GM12878 (cell line): ENCODE results near the gene HOPX. TPM values are rescaled to one million over a fixed set of nuclear protein-coding genes. Genes with fewer than 3 reads are reported as not detected.

Experiments
- ATAC-seq: fragments of 200-7000 bp; cut with Tn5 transposase; 3 replicates; pipeline ENCODE4 v1.9.1; 2020; ENCODE audit warnings: mild to moderate bottlenecking, moderate library complexity
- BruUV-seq: library from RNA; stranded (reverse); fragments of 400-500 nt; replicated peaks from 2 replicates; lab custom pipeline; 2021; lab: Mats Ljungman, UMichigan
- CTCF ChIA-PET: fragments of 300-600 bp; sonication (Branson Sonifier 250); formaldehyde crosslinking; extraction: SDS; loops from one replicate; lab custom pipeline; 2021; ENCODE audit warnings: inconsistent platforms; lab: Yijun Ruan, JAX
- POLR2A ChIA-PET: fragments of 350-600 bp; formaldehyde crosslinking; extraction: SDS; loops from one replicate; lab custom pipeline; 2021; ENCODE audit warnings: inconsistent platforms; lab: Charles Lee
- RAD21 ChIA-PET: fragments of 300-600 bp; sonication (Branson Sonifier 250); formaldehyde crosslinking; loops from one replicate; lab custom pipeline; 2023; ENCODE audit warnings: antibody characterized with exemption; ENCODE audit not compliant: unreplicated experiment; lab: Charles Lee
- SMC1A ChIA-PET: fragments of 300-600 bp; sonication (Branson Sonifier 250); formaldehyde crosslinking; loops from one replicate; lab custom pipeline; 2023; ENCODE audit not compliant: unreplicated experiment, uncharacterized antibody; lab: Charles Lee
- DNase-seq: peaks from one replicate; pipeline ENCODE4 v3.0.0-alpha.2; 2011; ENCODE audit warnings: low read depth, low spot score
- FAIRE-seq: peaks from 3 replicates; lab custom pipeline; 2011; peaks lifted over from hg19 to GRCh38; lab: Jason Lieb, UNC
- H2AFZ ChIP-seq: 2 replicates; pipeline ENCODE4 v1.6.0; 2011; ENCODE audit warnings: low read depth, low read length, control low read depth; ENCODE audit not compliant: control insufficient read depth
- H3K27ac ChIP-seq: 2 replicates; pipeline ENCODE4 v1.5.1; 2011; ENCODE audit warnings: control low read depth; ENCODE audit not compliant: control insufficient read depth, insufficient read depth
- H3K27me3 ChIP-seq, 2 experiments: replicated peaks in 1 of 2; 2 replicates each; pipeline versions ENCODE4 v1.6.0 to v1.6.1; 2011; ENCODE audit warnings: low read length in 1 of 2; ENCODE audit not compliant: control insufficient read depth in 2 of 2, insufficient read depth in 2 of 2
- H3K36me3 ChIP-seq, 2 experiments: 2 replicates each; pipeline ENCODE4 v1.5.1; 2011; ENCODE audit warnings: low read length in 1 of 2; ENCODE audit not compliant: control insufficient read depth in 2 of 2, insufficient read depth in 2 of 2
- H3K4me1 ChIP-seq: 2 replicates; pipeline ENCODE4 v1.6.1; 2011; ENCODE audit warnings: mild to moderate bottlenecking, low read length, moderate library complexity, mixed read lengths; ENCODE audit not compliant: control insufficient read depth, insufficient read depth
- H3K4me2 ChIP-seq: 2 replicates; pipeline ENCODE4 v1.6.0; 2011; ENCODE audit warnings: control low read depth; ENCODE audit not compliant: control insufficient read depth, insufficient read depth
- H3K4me3 ChIP-seq: fragments of 200-600 bp; sonication (generic); 2 replicates; pipeline ENCODE4 v1.5.1; 2016
- H3K79me2 ChIP-seq: 2 replicates; pipeline ENCODE4 v1.6.0; 2011; ENCODE audit warnings: low read length; ENCODE audit not compliant: control insufficient read depth, insufficient read depth
- H3K9ac ChIP-seq: 2 replicates; pipeline ENCODE4 v1.8.0; 2011; ENCODE audit warnings: low read length, control low read depth, mixed read lengths; ENCODE audit not compliant: control insufficient read depth, insufficient read depth
- H3K9me3 ChIP-seq: replicated peaks from 3 replicates; pipeline ENCODE4 v1.5.1; 2011; ENCODE audit warnings: mild to moderate bottlenecking, low read length; ENCODE audit not compliant: control insufficient read depth, insufficient read depth
- H4K20me1 ChIP-seq: 2 replicates; pipeline ENCODE4 v1.6.0; 2011; ENCODE audit not compliant: control insufficient read depth, insufficient read depth
- CHD4 ChIP-seq: fragments of 200-600 bp; sonication (generic); IDR thresholded peaks from 2 replicates; pipeline ENCODE4 v1.6.1; 2016; ENCODE audit warnings: mild to moderate bottlenecking
- DPF2 ChIP-seq: fragments of 450-650 bp; IDR thresholded peaks from 2 replicates; pipeline ENCODE4 v1.6.1; 2017; ENCODE audit warnings: mild to moderate bottlenecking
- ELK1 ChIP-seq: IDR thresholded peaks from 2 replicates; pipeline ENCODE4 v1.6.1; 2012; ENCODE audit warnings: low read depth, low read length, improper control_type of control experiment
- MYC ChIP-seq: IDR thresholded peaks from 2 replicates; pipeline ENCODE4 v1.6.1; 2011; ENCODE audit warnings: mild to moderate bottlenecking, low read length, moderate library complexity, inconsistent platforms; ENCODE audit not compliant: insufficient read depth, insufficient replicate concordance, insufficient read length, severe bottlenecking
- NR2F1 ChIP-seq: fragments of 450-650 bp; conservative IDR thresholded peaks from 2 replicates; pipeline ENCODE4 v1.6.1; 2017; ENCODE audit warnings: mild to moderate bottlenecking
- RAD51 ChIP-seq: fragments of 450-650 bp; IDR thresholded peaks from 2 replicates; pipeline ENCODE4 v1.6.1; 2016; ENCODE audit warnings: moderate library complexity, mild to moderate bottlenecking, inconsistent platforms
- SMAD5 ChIP-seq: IDR thresholded peaks from 2 replicates; pipeline ENCODE4 v1.6.1; 2016; ENCODE audit warnings: antibody characterized with exemption, low read depth
- SP1 ChIP-seq: IDR thresholded peaks from one replicate; pipeline ENCODE4 v1.6.1; 2011; ENCODE audit warnings: low read depth, low read length
- TARDBP ChIP-seq: IDR thresholded peaks from 2 replicates; pipeline ENCODE4 v1.6.1; 2016; ENCODE audit warnings: borderline replicate concordance
- TBL1XR1 ChIP-seq: IDR thresholded peaks from 2 replicates; pipeline ENCODE4 v1.6.1; 2012; ENCODE audit warnings: low read depth, low read length, improper control_type of control experiment
- ZBTB40 ChIP-seq: fragments of 450-650 bp; IDR thresholded peaks from 2 replicates; pipeline ENCODE4 v1.6.1; 2016; ENCODE audit warnings: mild to moderate bottlenecking, moderate library complexity, borderline replicate concordance
- WGBS: methylation state at CpG from one replicate; pipeline ENCODE4 v1.1.6; 2016; ENCODE audit warnings: low lambda C conversion rate; ENCODE audit not compliant: insufficient replicate concordance, insufficient coverage; ENCODE audit errors: missing lambda C conversion rate; 5-methylcytosine and 5-hydroxymethylcytosine counted together
- in situ Hi-C: fragments of 300-500 bp; cut with MboI; formaldehyde crosslinking; loops from 9 replicates; pipeline ENCODE4 v1.14.3; 2018; ENCODE audit warnings: mixed read lengths
- intact Hi-C: fragments of 100-400 bp; cut with micrococcal nuclease; formaldehyde crosslinking; loops from one replicate; pipeline ENCODE4 v1.14.2; 2022; ENCODE audit not compliant: unreplicated experiment
- polyA plus RNA-seq, 11 experiments: library from polyadenylated mRNA; depleted of rRNA in 4 of 11; unstranded in 6 of 11; stranded (reverse) in 5 of 11; fragments of >200 nt; fragmentation: Nextera tagmentation in 4 of 11; fragmentation: Illumina TruSeq in 1 of 11; extraction: Ambion mirVana in 4 of 11; extraction: Trizol in 1 of 11; gene quantifications; 1 replicate in 1 of 11; 2 replicates in 10 of 11; pipeline versions ENCODE4 v1.2.1 to v1.2.3, GENCODE V29; 2011 to 2016; ENCODE audit warnings: inconsistent platforms in 2 of 11, missing spikeins in 2 of 11, low read depth in 1 of 11
- total RNA-seq, 4 experiments: library from RNA; depleted of rRNA in 3 of 4; stranded (reverse); fragments of >200 nt in 3 of 4; fragmentation: Illumina TruSeq in 1 of 4; extraction: Trizol in 1 of 4; gene quantifications; 2 replicates each; pipeline versions ENCODE4 v1.2.1 to v1.2.3, GENCODE V29; 2013 to 2021
- TF ChIP-seq, protein P1 (sequence below): fragments of 450-650 bp; IDR thresholded peaks from 2 replicates; pipeline ENCODE4 v1.6.1; 2018; ENCODE audit warnings: borderline replicate concordance, mild to moderate bottlenecking; ENCODE audit not compliant: partially characterized antibody
- TF ChIP-seq, protein P2 (sequence below): IDR thresholded peaks from 2 replicates; pipeline ENCODE4 v1.6.1; 2011; ENCODE audit warnings: mild to moderate bottlenecking, low read depth, low read length, moderate library complexity; ENCODE audit not compliant: insufficient replicate concordance
- TF ChIP-seq, protein P3 (sequence below): fragments of 450-650 bp; IDR thresholded peaks from 2 replicates; pipeline ENCODE4 v1.6.1; 2016; ENCODE audit warnings: mild to moderate bottlenecking

The HOPX gene
- total and polyA plus RNA-seq, 10 of the 15 experiments (the other 5 are each of a cell fraction or from before 2014, with no cell fraction given) = 0.11 to 0.40 (median 0.23) TPM; not detected in 4

DNA sequence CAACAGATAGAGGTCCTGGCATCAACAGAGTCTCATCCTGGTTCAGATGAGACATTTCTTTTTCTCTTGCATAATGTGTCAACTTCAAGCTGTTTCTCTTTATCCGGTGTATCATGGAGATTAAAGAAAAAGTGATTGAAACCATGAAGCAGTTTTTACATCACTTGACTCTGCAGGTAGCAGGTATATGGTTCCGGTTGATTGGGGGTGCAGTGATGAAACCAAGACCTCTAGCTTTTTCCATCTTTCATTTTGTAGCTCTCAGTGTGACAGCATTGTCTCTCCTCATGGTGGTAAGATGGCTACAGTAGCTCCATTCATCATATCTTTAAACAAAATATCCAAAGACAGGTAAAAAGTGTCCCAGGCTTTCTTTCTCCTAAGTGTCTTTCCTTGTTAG lies 2.4 kb upstream of the HOPX start:
- POLR2A ChIA-PET = no interaction called here
- H3K27ac ChIP-seq = no peak overlapping the region
- SMC1A ChIA-PET = no interaction called here
- no peak overlapping the region for H3K9ac ChIP-seq
- ATAC-seq (no peak), FAIRE-seq (no peak), DNase-seq (no peak)
- no peak overlapping the region for H2AFZ ChIP-seq
- H3K79me2 ChIP-seq = no peaks in the 10 kb centered on the region
- H3K4me1 ChIP-seq = peaks cover 8% of the 10 kb centered on the region
- peaks cover 0 to 4% of the 10 kb centered on the region in 2 experiments; a peak in 2 of 4 replicates for H3K27me3 ChIP-seq
- CTCF ChIA-PET = interaction anchor here (0.5 to 0.6 kb wide), 2 partner anchors 9 to 280 kb away, joined by 3 read pairs; no protein-coding TSS in a partner anchor
- RAD21 ChIA-PET = no interaction called here
- in situ Hi-C loops = no loop called here
- no peaks in the 10 kb centered on the region for H3K36me3 ChIP-seq
- no peak overlapping the region for H3K4me2 ChIP-seq
- H3K4me3 ChIP-seq = no peak overlapping the region
- 73% methylated on average over 2 of the region's 2 CpGs for WGBS
- no peaks in the 10 kb centered on the region for H3K9me3 ChIP-seq
- H4K20me1 ChIP-seq = no peaks in the 10 kb centered on the region
- no TSS peak for BruUV-seq
- intact Hi-C loops = loop anchor here (5.0 kb wide), 1 partner anchor 114 kb away; no protein-coding TSS in a partner anchor
- TF ChIP-seq NR2F1 = no peak
- no peak for TF ChIP-seq CHD4
- TF ChIP-seq DPF2 = no peak
- no peak for TF ChIP-seq SMAD5
- TF ChIP-seq RAD51 = no peak
- no peak for TF ChIP-seq SP1
- TF ChIP-seq, protein P1, sequence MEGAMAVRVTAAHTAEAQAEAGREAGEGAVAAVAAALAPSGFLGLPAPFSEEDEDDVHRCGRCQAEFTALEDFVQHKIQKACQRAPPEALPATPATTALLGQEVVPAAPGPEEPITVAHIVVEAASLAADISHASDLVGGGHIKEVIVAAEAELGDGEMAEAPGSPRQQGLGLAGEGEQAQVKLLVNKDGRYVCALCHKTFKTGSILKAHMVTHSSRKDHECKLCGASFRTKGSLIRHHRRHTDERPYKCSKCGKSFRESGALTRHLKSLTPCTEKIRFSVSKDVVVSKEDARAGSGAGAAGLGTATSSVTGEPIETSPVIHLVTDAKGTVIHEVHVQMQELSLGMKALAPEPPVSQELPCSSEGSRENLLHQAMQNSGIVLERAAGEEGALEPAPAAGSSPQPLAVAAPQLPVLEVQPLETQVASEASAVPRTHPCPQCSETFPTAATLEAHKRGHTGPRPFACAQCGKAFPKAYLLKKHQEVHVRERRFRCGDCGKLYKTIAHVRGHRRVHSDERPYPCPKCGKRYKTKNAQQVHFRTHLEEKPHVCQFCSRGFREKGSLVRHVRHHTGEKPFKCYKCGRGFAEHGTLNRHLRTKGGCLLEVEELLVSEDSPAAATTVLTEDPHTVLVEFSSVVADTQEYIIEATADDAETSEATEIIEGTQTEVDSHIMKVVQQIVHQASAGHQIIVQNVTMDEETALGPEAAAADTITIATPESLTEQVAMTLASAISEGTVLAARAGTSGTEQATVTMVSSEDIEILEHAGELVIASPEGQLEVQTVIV = no peak
- no peak for TF ChIP-seq TARDBP
- no peak for TF ChIP-seq ELK1
- TF ChIP-seq MYC = no peak
- TF ChIP-seq, protein P2, sequence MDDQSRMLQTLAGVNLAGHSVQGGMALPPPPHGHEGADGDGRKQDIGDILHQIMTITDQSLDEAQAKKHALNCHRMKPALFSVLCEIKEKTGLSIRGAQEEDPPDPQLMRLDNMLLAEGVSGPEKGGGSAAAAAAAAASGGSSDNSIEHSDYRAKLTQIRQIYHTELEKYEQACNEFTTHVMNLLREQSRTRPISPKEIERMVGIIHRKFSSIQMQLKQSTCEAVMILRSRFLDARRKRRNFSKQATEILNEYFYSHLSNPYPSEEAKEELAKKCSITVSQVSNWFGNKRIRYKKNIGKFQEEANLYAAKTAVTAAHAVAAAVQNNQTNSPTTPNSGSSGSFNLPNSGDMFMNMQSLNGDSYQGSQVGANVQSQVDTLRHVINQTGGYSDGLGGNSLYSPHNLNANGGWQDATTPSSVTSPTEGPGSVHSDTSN = no peak
- no peak for TF ChIP-seq ZBTB40
- no peak for TF ChIP-seq TBL1XR1
- TF ChIP-seq, protein P3, sequence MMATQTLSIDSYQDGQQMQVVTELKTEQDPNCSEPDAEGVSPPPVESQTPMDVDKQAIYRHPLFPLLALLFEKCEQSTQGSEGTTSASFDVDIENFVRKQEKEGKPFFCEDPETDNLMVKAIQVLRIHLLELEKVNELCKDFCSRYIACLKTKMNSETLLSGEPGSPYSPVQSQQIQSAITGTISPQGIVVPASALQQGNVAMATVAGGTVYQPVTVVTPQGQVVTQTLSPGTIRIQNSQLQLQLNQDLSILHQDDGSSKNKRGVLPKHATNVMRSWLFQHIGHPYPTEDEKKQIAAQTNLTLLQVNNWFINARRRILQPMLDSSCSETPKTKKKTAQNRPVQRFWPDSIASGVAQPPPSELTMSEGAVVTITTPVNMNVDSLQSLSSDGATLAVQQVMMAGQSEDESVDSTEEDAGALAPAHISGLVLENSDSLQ = no peak
